HuH-7 (cell line): ENCODE measurements around the gene OR2A1.
"Not testable (repeated sequence)": the region's sequence is repeated elsewhere in the genome, so short reads cannot be mapped to it uniquely, and the experiment has no call there.

Experiments
- DNase-seq: peaks from one replicate; pipeline ENCODE4 v3.0.0; 2011; ENCODE audit warnings: low spot score

The OR2A1 gene

DNA sequence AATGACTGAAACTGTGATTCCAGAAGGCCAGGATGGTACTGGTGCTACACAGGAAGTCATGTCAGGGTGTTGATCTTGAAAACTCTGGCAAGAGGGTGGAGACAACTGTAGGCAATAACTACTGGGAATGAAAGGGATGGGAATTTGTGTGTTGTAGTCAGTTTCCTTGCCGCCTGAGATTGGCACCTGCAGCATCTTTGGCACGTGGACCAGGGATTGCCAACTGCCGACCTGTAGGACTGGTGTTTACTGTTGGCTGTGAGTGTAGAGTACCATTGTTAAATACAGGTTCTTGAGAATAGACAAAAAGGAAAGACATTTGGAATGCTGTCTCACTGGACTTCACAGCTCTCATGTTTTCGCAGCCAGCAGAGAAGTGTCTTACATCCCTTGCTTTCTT lies 11.1 kb downstream of the OR2A1 start:
- DNase-seq: not testable (repeated sequence)

DNA sequence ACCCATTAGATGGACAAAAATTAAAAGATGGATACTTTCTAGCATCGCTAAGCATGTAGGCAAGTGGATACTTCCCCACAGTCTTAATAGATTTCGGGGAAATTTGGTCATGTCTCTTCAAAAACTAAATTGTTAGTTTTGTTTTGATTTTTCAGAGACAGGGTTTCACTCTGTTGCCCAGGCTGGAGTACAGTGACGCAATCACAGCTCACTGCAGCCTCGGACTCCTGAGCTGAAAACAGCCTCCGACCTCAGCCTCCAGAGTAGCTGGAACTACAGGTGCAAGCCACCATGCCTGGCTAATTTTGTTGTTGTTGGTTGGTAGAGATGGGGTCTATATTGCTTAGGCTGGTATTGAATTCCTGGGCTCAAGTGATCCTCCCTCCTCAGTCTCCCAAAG lies 13.6 kb downstream of the OR2A1 start:
- DNase-seq: not testable (repeated sequence)

DNA sequence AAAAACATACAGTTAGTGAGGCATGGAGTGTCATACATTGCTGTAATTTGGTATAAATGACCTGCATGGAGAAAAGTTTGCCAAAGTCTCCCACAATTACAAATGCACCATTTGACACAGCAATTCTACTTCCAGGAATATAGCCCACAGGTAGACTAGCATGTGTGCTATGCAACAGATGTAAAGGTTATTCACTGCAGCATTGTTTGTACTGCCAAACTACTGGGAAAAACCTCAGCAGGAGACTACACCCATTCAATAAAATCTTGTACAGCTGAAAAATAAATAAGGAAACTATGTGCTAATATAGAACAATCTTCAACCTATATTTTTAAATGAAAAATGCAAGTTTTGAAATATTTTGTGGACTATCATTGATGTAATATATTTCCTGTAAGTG lies 17.8 kb downstream of the OR2A1 start:
- DNase-seq: not testable (repeated sequence)

DNA sequence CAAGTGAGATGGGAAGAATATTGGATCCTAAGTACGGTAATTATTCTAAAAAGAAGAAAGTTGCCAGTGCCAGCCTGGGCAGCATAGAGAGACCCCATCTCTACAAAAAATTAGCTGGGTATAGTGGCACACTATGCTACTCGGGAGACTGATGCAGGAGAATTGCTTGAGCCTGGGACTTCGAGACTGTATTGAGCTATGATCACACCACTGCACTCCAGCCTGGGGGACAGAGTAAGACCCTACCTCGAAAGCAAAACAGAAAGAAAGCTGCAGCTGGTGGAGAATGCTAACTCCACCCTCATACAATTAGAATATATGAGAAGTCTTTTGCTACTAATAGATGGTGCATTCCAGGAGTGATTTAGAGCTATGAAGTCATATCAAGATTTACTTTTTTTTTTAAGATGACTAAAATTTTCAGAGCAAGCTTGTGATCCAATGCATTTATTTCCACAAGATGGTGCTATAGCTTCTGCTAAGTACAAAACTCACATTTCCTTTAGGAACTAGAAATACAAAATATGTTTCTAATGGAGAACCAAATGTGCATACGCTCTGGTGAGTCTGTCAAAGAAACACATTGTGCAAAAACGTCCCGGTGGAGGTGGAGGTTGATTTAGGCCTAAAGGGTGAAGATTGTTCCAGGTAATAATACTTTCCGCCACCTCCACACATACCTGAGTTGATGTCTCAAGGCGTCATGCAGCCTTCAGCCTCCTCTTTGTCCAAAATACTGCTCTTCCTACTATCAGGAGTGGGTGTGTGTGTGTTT lies 19.2 kb downstream of the OR2A1 start:
- not testable (repeated sequence) for DNase-seq

DNA sequence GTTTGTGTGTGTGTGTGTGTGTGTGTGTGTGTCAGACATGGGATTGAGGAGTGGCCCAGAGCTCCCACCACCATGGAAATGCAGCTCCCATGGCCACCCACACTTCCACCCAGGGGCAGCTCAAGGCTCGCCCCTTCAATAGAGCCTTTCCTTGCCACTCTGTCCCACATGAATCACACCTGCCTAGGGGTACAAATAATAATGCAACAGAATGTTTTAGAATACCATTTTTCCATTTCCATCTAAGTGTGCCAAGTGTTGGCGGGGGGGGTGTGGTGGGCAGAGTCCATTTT lies 19.7 kb downstream of the OR2A1 start:
- not testable (repeated sequence) for DNase-seq

DNA sequence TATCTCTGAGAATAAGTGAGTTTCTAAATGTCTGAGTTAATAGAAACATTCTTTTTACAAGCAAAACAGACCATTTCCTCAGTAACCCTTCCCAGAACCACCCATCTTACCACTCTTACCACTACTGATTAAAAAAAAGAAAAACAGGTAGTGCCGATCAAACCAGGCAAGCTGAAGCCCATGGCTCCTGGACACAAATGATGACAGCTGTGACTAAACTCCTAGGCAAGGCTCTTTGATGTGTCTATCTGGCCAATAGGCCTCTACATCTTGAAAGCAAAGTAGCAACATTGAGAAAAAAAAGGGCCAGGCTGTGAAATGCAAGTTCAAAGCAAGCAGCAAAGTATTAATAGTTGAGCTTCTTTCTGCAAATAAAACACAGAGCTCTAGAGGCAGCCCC lies 36.4 kb downstream of the OR2A1 start:
- not testable (repeated sequence) for DNase-seq

DNA sequence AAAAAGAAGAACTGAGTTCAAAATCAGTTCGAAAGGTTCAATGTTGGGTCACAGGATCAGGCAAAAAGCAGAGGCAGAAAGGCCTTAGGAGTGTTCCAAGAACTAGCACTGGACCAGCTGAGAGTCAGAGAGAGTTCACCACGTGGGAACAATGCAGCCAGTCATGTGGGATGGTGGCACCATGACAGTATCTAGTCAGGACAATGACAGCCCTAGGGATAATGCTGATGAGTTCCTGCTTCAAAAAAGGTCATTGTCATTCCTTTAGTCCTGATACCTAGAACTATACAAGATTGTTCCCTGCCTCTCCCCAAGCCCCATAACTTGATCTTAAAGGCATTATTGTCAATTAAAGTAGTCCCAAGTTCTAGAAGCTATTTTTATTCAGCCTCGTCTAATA lies 39.4 kb downstream of the OR2A1 start:
- DNase-seq: not testable (repeated sequence)

DNA sequence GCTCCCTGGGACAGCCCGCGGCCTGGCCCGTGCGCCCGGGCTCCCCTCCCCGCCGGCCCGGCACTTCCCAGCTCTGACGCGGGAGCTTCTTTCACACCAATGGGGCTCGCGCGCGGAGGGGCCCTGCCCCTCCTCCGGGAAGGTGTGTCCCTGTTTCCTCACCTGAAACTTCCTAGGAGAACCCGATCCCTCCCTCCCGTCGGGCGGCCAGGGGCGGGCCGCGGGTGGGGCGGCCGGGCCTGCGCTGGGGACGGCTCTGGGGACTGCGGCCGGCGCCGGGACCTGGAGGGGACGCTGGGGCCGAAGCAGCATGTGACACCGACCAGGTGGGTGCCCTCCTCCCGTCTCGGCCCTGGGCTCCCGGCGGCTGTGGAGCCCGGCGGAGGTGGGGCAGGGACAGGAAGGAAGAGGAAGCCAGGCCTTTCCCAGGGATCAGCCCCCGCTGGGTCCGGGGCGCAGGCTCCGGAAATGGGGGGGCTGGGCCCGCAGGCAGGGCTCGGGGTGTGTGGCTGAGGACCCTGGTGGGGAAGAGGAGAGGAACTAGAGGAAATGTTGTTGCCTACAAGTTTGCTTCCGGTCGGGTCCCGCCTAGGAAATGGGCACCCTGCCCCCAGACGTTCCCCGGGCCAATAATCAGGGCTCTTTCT lies 43.1 kb downstream of the OR2A1 start, which contains the start of gene ARHGEF5:
Gene ARHGEF5 (plus strand): TSS at position 227 of the 647 bp plus-strand sequence. CDS start 7,268 bp downstream, outside the sequence.
- not testable (repeated sequence) for DNase-seq

DNA sequence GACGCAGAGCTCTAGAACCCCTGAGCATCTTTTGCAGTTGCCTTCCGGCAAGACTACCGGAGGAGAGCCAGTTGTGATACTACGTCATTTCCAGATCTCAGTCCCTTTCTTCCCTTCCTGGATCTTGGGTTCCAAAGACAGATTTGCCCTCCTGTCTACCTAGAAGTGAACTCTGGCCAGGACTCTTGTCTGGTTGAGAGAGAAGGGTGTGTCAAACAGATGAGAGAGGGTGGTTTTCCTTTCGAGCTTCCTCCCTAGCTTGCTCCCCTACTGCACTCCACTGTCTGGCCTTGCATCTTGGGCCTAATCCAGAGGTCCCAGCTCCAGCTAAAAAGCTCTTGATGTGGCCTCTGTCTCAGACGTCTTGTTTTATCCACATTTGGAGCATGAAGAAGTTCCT lies 44.0 kb downstream of the OR2A1 start:
- DNase-seq: not testable (repeated sequence)

DNA sequence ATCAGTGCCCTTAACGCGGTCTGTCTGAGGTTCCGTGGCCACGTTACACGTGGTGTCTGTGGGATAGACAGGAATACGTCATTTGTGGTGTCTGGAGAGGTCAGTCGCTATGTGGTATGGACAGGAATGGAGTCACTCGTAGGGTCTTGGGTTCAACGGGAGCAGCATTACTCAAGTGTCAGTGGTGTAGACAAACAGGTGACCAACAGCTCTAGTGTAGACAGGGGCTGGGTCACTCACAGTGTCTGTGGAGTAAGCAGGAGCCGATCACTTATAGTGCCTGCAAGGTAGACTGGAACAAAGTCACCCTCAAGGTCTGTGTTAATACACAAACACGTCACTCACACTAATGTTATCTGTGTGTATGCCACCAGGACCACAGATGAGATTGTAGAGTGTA lies 44.6 kb downstream of the OR2A1 start:
- DNase-seq: not testable (repeated sequence)

DNA sequence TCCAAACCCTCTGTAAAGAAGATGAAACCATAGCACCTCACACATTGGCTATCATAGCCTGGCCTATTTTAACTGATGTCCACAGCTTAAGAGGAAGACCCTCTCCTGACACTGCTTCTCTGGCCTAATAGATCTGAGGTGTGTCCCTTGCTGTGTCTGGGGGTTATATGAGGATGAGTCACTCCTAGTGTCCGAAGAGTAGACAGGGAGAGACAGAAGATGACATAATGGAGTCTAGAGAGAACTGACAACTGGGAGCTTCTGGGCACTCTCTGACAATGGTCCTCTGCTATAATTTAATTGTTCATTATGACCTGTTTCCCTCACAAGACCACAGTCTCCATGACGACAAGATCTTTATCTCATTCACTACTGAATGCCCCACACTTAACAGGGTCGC lies 49.8 kb downstream of the OR2A1 start:
- DNase-seq: not testable (repeated sequence)

DNA sequence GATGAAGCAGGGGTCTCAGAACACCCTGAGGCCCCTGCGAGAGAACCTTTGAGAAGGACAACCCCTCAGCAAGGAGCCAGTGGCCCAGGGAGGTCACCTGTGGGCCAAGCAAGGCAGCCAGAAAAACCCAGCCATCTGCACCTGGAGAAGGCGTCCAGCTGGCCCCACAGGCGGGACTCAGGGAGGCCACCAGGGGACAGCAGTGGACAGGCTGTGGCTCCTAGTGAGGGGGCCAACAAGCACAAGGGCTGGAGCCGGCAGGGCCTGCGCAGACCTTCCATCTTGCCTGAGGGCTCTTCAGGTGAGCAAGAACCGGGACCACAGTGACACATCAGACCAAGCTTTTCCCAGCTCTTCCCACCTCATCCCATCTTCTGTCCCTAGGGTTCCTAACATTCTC lies 53.3 kb downstream of the OR2A1 start:
- DNase-seq: not testable (repeated sequence)

DNA sequence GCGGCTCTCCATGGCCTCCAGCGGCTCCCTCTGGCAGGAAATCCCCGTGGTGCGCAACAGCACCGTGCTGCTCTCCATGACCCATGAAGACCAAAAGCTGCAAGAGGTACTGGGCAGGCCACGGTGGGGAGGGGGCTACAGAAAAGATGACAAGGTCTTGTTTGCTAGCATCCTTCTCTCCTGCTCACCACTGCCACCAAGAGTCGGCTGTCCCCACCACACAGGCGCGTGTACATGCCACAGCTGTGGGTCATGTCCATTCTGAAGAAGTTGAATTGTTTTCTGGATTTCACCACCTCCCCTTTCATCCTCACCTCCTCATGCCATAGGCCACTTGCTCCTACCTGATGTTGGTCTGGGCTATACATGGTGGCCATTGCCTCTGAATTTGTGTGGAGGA lies 55.0 kb downstream of the OR2A1 start:
- not testable (repeated sequence) for DNase-seq

DNA sequence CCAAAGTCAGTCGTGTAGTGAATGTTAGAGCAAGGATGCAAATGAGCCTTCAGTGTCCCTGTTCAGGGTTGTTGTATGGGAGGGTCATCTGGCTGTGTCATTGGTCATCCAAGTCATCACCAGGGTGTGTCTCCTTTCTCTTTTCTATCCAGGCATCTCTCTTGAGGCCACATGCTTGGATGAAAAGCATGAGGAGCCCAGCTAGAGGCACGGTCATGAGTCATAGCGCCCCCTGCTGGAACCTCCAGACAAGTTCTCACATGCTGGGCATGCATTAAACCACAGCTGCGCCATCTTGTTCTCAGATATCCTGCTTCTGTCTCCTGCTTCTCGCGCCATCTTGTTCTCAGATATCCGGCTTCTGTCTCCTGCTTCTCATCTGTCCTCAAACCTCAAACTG lies 57.0 kb downstream of the OR2A1 start:
- DNase-seq: not testable (repeated sequence)
